Activated CD4-positive, alpha-beta T cell treated with anti-CD3 and anti-CD28 coated beads, Interleukin-2, amount 10 ng/mL, durations not matched to agents 7 days and 5 days (primary cell): Measurements from ENCODE around the gene SLC5A9. TPM values are rescaled to one million over a fixed set of nuclear protein-coding genes. Genes with fewer than 3 reads are reported as not detected.
"Not testable (repeated sequence)": the region's sequence is repeated elsewhere in the genome, so short reads cannot be mapped to it uniquely, and the experiment has no call there.

ENCODE experiments used
- CTCF ChIA-PET: fragments of 350-600 bp; sonication (Branson Sonifier 250); formaldehyde crosslinking; loops from one replicate; lab custom pipeline; 2021; ENCODE audit warnings: antibody characterized with exemption; lab: Charles Lee
- POLR2A ChIA-PET: fragments of 350-600 bp; sonication (Branson Sonifier 250); formaldehyde crosslinking; loops from one replicate; lab custom pipeline; 2021; ENCODE audit warnings: antibody characterized with exemption; lab: Charles Lee
- DNase-seq: peaks from one replicate; pipeline ENCODE4 v3.0.0-alpha.2; 2020
- H3K27ac Mint-ChIP-seq: one replicate; pipeline ENCODE4 v1.8.0; 2021; ENCODE audit warnings: mild to moderate bottlenecking, moderate library complexity, mixed read lengths
- H3K27me3 Mint-ChIP-seq: one replicate; pipeline ENCODE4 v1.8.0; 2021; ENCODE audit warnings: mixed read lengths
- H3K36me3 Mint-ChIP-seq: one replicate; pipeline ENCODE4 v1.8.0; 2021; ENCODE audit warnings: low read depth, mixed read lengths
- H3K4me1 Mint-ChIP-seq: one replicate; pipeline ENCODE4 v1.8.0; 2021; ENCODE audit warnings: mixed read lengths
- H3K4me3 Mint-ChIP-seq: one replicate; pipeline ENCODE4 v1.8.0; 2021; ENCODE audit warnings: mild to moderate bottlenecking, moderate library complexity, mixed read lengths
- H3K9me3 Mint-ChIP-seq: one replicate; pipeline ENCODE4 v1.8.0; 2021; ENCODE audit warnings: mixed read lengths
- total RNA-seq, 2 experiments: library from RNA; stranded (reverse); gene quantifications; one replicate each; pipeline ENCODE4 v1.2.3, GENCODE V29; 2021

The SLC5A9 gene
- total RNA-seq, 2 experiments from 2014 or later, result not detected

GRCh38 chr1:48202030-48202752 lies 20.3 kb upstream of the SLC5A9 start:
- Mint-ChIP-seq H3K27ac (no peak overlapping the region), H3K4me3 (no peak overlapping the region), H3K36me3 (no peaks in the 10 kb centered on the region), H3K27me3 (peaks cover 9% of the 10 kb centered on the region), H3K9me3 (no peaks in the 10 kb centered on the region), H3K4me1 (no peaks in the 10 kb centered on the region)
- CTCF ChIA-PET, result no interaction called here
- peak; percentile 65 for DNase-seq
- POLR2A ChIA-PET, result interaction anchor here (0.5 kb wide), 1 partner anchor 1724 kb away, joined by 4 read pairs; no protein-coding TSS in a partner anchor

GRCh38 chr1:48203287-48203900 lies 19.1 kb upstream of the SLC5A9 start:
- Mint-ChIP-seq H3K4me1 (no peaks in the 10 kb centered on the region), H3K27ac (no peak overlapping the region), H3K36me3 (no peaks in the 10 kb centered on the region), H3K27me3 (peaks cover 9% of the 10 kb centered on the region), H3K9me3 (no peaks in the 10 kb centered on the region), H3K4me3 (no peak overlapping the region)
- no peak for DNase-seq
- ChIA-PET CTCF (no interaction called here), POLR2A (no interaction called here)

GRCh38 chr1:48205522-48205921 lies 17.0 kb upstream of the SLC5A9 start:
- ChIA-PET POLR2A (no interaction called here), CTCF (no interaction called here)
- H3K9me3 Mint-ChIP-seq, result no peaks in the 10 kb centered on the region
- no peaks in the 10 kb centered on the region for H3K4me1 Mint-ChIP-seq
- no peaks in the 10 kb centered on the region for H3K36me3 Mint-ChIP-seq
- H3K27ac Mint-ChIP-seq, result no peak overlapping the region
- H3K27me3 Mint-ChIP-seq, result peaks cover 6% of the 10 kb centered on the region
- DNase-seq, result no peak
- H3K4me3 Mint-ChIP-seq, result no peak overlapping the region

GRCh38 chr1:48206371-48206770 lies 16.1 kb upstream of the SLC5A9 start:
- no peaks in the 10 kb centered on the region for H3K36me3 Mint-ChIP-seq
- H3K4me1 Mint-ChIP-seq, result no peaks in the 10 kb centered on the region
- no peak overlapping the region for H3K4me3 Mint-ChIP-seq
- no peak for DNase-seq
- H3K27me3 Mint-ChIP-seq, result peaks cover 2% of the 10 kb centered on the region
- ChIA-PET CTCF (no interaction called here), POLR2A (no interaction called here)
- no peak overlapping the region for H3K27ac Mint-ChIP-seq
- H3K9me3 Mint-ChIP-seq, result no peaks in the 10 kb centered on the region

- Mint-ChIP-seq H3K27me3 (peaks cover 2% of the 10 kb centered on the region), H3K4me1 (no peaks in the 10 kb centered on the region), H3K4me3 (no peak overlapping the region), H3K9me3 (no peaks in the 10 kb centered on the region), H3K36me3 (no peaks in the 10 kb centered on the region), H3K27ac (no peak overlapping the region)
- POLR2A ChIA-PET, result no interaction called here
- no peak for DNase-seq
- CTCF ChIA-PET, result no interaction called here
Observed at GRCh38 chr1:48207131-48207530, 15.4 kb upstream of the SLC5A9 start.

- Mint-ChIP-seq H3K36me3 (no peaks in the 10 kb centered on the region), H3K4me1 (no peaks in the 10 kb centered on the region), H3K4me3 (no peak overlapping the region), H3K9me3 (no peaks in the 10 kb centered on the region), H3K27ac (no peak overlapping the region), H3K27me3 (peaks cover 2% of the 10 kb centered on the region)
- POLR2A ChIA-PET, result no interaction called here
- CTCF ChIA-PET, result no interaction called here
- DNase-seq, result no peak
Observed at GRCh38 chr1:48207536-48208075, 14.9 kb upstream of the SLC5A9 start.

- H3K4me3 Mint-ChIP-seq, result no peak overlapping the region
- H3K36me3 Mint-ChIP-seq, result no peaks in the 10 kb centered on the region
- peaks cover under 1% of the 10 kb centered on the region for H3K27me3 Mint-ChIP-seq
- POLR2A ChIA-PET, result no interaction called here
- no peak overlapping the region for H3K27ac Mint-ChIP-seq
- H3K4me1 Mint-ChIP-seq, result no peaks in the 10 kb centered on the region
- no peak for DNase-seq
- CTCF ChIA-PET, result no interaction called here
- H3K9me3 Mint-ChIP-seq, result no peaks in the 10 kb centered on the region
Observed at GRCh38 chr1:48208251-48208650, 14.3 kb upstream of the SLC5A9 start.

- Mint-ChIP-seq H3K36me3 (no peaks in the 10 kb centered on the region), H3K4me3 (no peak overlapping the region), H3K9me3 (no peaks in the 10 kb centered on the region), H3K27ac (no peak overlapping the region), H3K27me3 (no peaks in the 10 kb centered on the region), H3K4me1 (no peaks in the 10 kb centered on the region)
- ChIA-PET CTCF (no interaction called here), POLR2A (no interaction called here)
- DNase-seq, result no peak
Observed at GRCh38 chr1:48208652-48209051, 13.9 kb upstream of the SLC5A9 start.

- POLR2A ChIA-PET, H3K4me3 Mint-ChIP-seq, H3K4me1 Mint-ChIP-seq, H3K27me3 Mint-ChIP-seq, H3K27ac Mint-ChIP-seq, H3K9me3 Mint-ChIP-seq, H3K36me3 Mint-ChIP-seq, DNase-seq, CTCF ChIA-PET: not testable (repeated sequence)
Observed at GRCh38 chr1:48213462-48213861, 9.1 kb upstream of the SLC5A9 start.

- DNase-seq, H3K4me1 Mint-ChIP-seq, CTCF ChIA-PET, H3K9me3 Mint-ChIP-seq, H3K36me3 Mint-ChIP-seq, H3K27ac Mint-ChIP-seq, H3K4me3 Mint-ChIP-seq, POLR2A ChIA-PET, H3K27me3 Mint-ChIP-seq: not testable (repeated sequence)
Observed at GRCh38 chr1:48214366-48214765, 8.2 kb upstream of the SLC5A9 start.

GRCh38 chr1:48214820-48215219 lies 7.7 kb upstream of the SLC5A9 start:
- H3K4me1 Mint-ChIP-seq, result no peaks in the 10 kb centered on the region
- no peak overlapping the region for H3K27ac Mint-ChIP-seq
- no peak for DNase-seq
- ChIA-PET CTCF (no interaction called here), POLR2A (no interaction called here)
- H3K4me3 Mint-ChIP-seq, result no peak overlapping the region
- H3K27me3 Mint-ChIP-seq, result peaks cover 8% of the 10 kb centered on the region
- H3K36me3 Mint-ChIP-seq, result no peaks in the 10 kb centered on the region
- H3K9me3 Mint-ChIP-seq, result no peaks in the 10 kb centered on the region

- H3K9me3 Mint-ChIP-seq, result no peaks in the 10 kb centered on the region
- H3K36me3 Mint-ChIP-seq, result no peaks in the 10 kb centered on the region
- ChIA-PET CTCF (no interaction called here), POLR2A (no interaction called here)
- H3K4me1 Mint-ChIP-seq, result no peaks in the 10 kb centered on the region
- peaks cover 8% of the 10 kb centered on the region for H3K27me3 Mint-ChIP-seq
- H3K27ac Mint-ChIP-seq, result no peak overlapping the region
- no peak for DNase-seq
- H3K4me3 Mint-ChIP-seq, result no peak overlapping the region
Observed at GRCh38 chr1:48215222-48215621, 7.3 kb upstream of the SLC5A9 start.

- no peak for DNase-seq
- Mint-ChIP-seq H3K27ac (no peak overlapping the region), H3K36me3 (no peaks in the 10 kb centered on the region), H3K9me3 (no peaks in the 10 kb centered on the region), H3K4me1 (no peaks in the 10 kb centered on the region), H3K27me3 (peaks cover 8% of the 10 kb centered on the region), H3K4me3 (no peak overlapping the region)
- ChIA-PET CTCF (interaction anchor here (0.6 to 0.8 kb wide), 2 partner anchors 10 to 23 kb away, joined by 3 read pairs; no protein-coding TSS in a partner anchor), POLR2A (no interaction called here)
Observed at GRCh38 chr1:48215889-48216288, 6.6 kb upstream of the SLC5A9 start.
